Measurements from ENCODE around the gene OVOL1.

DNA sequence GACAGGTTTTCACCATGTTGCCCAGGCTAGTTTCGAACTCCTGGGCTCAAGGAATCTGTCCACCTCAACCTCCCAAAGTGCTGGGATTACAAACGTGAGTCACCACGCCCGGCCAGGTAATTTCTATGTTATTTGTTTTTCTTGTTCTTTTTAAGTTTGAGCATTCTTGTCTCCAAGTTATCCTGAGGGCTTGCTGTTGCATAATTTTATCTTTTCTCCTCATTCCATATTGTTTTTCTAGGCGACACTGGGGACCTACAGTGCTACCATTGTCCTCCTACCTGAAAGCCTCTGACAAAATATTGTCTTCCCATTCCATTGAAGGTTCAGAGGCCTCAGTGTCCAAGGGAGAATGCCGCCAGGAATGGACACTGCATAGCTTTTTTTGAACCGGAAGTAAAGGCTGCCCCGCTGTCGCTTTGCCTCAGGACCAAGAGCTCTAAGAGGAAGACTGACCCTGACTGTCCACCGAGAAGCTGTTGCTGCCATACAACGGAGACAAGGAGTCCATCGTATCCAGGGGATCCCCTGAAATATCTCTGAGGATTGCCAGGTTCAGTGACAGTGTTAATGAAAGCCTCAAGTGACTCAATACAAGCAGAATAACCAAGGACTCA lies 15.8 kb upstream of the OVOL1 start:
- no peak for TF ChIP-seq POLR2AphosphoS5 (IDR thresholded peaks at IDR 0.05)
- no peak for TF ChIP-seq POLR2A (IDR thresholded peaks at IDR 0.05; ENCODE audit: low read depth)
- TF ChIP-seq, protein P1, sequence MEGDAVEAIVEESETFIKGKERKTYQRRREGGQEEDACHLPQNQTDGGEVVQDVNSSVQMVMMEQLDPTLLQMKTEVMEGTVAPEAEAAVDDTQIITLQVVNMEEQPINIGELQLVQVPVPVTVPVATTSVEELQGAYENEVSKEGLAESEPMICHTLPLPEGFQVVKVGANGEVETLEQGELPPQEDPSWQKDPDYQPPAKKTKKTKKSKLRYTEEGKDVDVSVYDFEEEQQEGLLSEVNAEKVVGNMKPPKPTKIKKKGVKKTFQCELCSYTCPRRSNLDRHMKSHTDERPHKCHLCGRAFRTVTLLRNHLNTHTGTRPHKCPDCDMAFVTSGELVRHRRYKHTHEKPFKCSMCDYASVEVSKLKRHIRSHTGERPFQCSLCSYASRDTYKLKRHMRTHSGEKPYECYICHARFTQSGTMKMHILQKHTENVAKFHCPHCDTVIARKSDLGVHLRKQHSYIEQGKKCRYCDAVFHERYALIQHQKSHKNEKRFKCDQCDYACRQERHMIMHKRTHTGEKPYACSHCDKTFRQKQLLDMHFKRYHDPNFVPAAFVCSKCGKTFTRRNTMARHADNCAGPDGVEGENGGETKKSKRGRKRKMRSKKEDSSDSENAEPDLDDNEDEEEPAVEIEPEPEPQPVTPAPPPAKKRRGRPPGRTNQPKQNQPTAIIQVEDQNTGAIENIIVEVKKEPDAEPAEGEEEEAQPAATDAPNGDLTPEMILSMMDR (IDR thresholded peaks at IDR 0.05), result no peak
- TF ChIP-seq EP300 (IDR thresholded peaks at IDR 0.05), result no peak

Measured in esophagus muscularis mucosa (tissue), 4 donors.